ENCODE measurements around the gene SCAANT1. TPM values are rescaled to one million over a fixed set of nuclear protein-coding genes. Genes with fewer than 3 reads are reported as not detected.
A peak's percentile ranks its signal among the peaks of the same experiment; 100 is the strongest.

The SCAANT1 gene
- total RNA-seq, 1 donor: not detected

- DNase-seq (ENCODE audit: low read depth): no peak
- no peak for TF ChIP-seq CTCF (IDR thresholded peaks at IDR 0.05; ENCODE audit: insufficient read depth, low read length)
These were observed 6.2 kb downstream of the SCAANT1 start for GRCh38 chr3:63905731-63906620.

GRCh38 chr3:63900459-63900858 is 11.7 kb downstream of the SCAANT1 start:
- no peak for DNase-seq (ENCODE audit: low read depth)
- TF ChIP-seq CTCF (IDR thresholded peaks at IDR 0.05; ENCODE audit: insufficient read depth, low read length): no peak
- H3K4me3 ChIP-seq (ENCODE audit: low read depth, low read length): no peak overlapping the region

More at GRCh38 chr3:63905731-63906620, 6.2 kb downstream of the SCAANT1 start:
- no peak overlapping the region for H3K4me3 ChIP-seq (ENCODE audit: low read depth, low read length)

- no peak overlapping the region for H3K4me3 ChIP-seq (ENCODE audit: low read depth, low read length)
- no peak for TF ChIP-seq CTCF (IDR thresholded peaks at IDR 0.05; ENCODE audit: insufficient read depth, low read length)
- DNase-seq (ENCODE audit: low read depth): no peak
These were observed 12.2 kb downstream of the SCAANT1 start for GRCh38 chr3:63900010-63900409.

GRCh38 chr3:63896332-63897030 is 15.7 kb downstream of the SCAANT1 start:
- peak; percentile 24 for DNase-seq (ENCODE audit: low read depth)
- no peak overlapping the region for H3K4me3 ChIP-seq (ENCODE audit: low read depth, low read length)
- no peak for TF ChIP-seq CTCF (IDR thresholded peaks at IDR 0.05; ENCODE audit: insufficient read depth, low read length)

- DNase-seq (ENCODE audit: low read depth): no peak
- TF ChIP-seq CTCF (IDR thresholded peaks at IDR 0.05; ENCODE audit: insufficient read depth, low read length): no peak
- H3K4me3 ChIP-seq (ENCODE audit: low read depth, low read length): no peak overlapping the region
These were observed 16.6 kb downstream of the SCAANT1 start for GRCh38 chr3:63895422-63896189.

- H3K4me3 ChIP-seq (ENCODE audit: low read depth, low read length): no peak overlapping the region
- TF ChIP-seq CTCF (IDR thresholded peaks at IDR 0.05; ENCODE audit: insufficient read depth, low read length): no peak
- no peak for DNase-seq (ENCODE audit: low read depth)
These were observed 19.3 kb downstream of the SCAANT1 start for GRCh38 chr3:63892773-63893352.
